ENCODE data around the gene ZNF76.

- TF ChIP-seq POLR2A (IDR thresholded peaks at IDR 0.05; ENCODE audit: low read length), result no peak
- no peak for TF ChIP-seq GATA1 (IDR thresholded peaks at IDR 0.05; ENCODE audit: low read depth, low read length)
Observed at GRCh38 chr6:35317483-35318195, 58.1 kb downstream of the ZNF76 start.
